RWPE2 (cell line): ENCODE data around the gene SYTL3.

Experiments
- ATAC-seq: fragments of 200-7000 bp; cut with Tn5 transposase; 3 replicates; pipeline ENCODE4 v1.9.1; 2021; ENCODE audit warnings: low read depth
- DNase-seq: peaks from one replicate; pipeline ENCODE4 v3.0.0-alpha.2; 2020; ENCODE audit warnings: low spot score
- H3K27ac ChIP-seq: fragments of 450-650 bp; 2 replicates; pipeline ENCODE4 v1.5.1; 2017; ENCODE audit warnings: mild to moderate bottlenecking; ENCODE audit not compliant: poor library complexity, severe bottlenecking
- H3K27me3 ChIP-seq: fragments of 250-450 bp; sonication (Bioruptor Pico); 2 replicates; pipeline ENCODE4 v1.5.1; 2021; ENCODE audit warnings: mild to moderate bottlenecking, moderate library complexity; ENCODE audit not compliant: insufficient read depth, poor library complexity, severe bottlenecking
- H3K36me3 ChIP-seq: fragments of 250-450 bp; sonication (Bioruptor Pico); 2 replicates; pipeline ENCODE4 v1.5.1; 2020; ENCODE audit warnings: low read depth, mild to moderate bottlenecking, moderate library complexity
- H3K4me1 ChIP-seq: fragments of 250-450 bp; sonication (Bioruptor Pico); 2 replicates; pipeline ENCODE4 v1.5.1; 2021; ENCODE audit warnings: mild to moderate bottlenecking, moderate library complexity; ENCODE audit not compliant: insufficient read depth, poor library complexity, severe bottlenecking
- H3K4me3 ChIP-seq: fragments of 250-450 bp; sonication (Bioruptor Pico); 2 replicates; pipeline ENCODE4 v1.5.1; 2021; ENCODE audit warnings: mild to moderate bottlenecking, moderate library complexity; ENCODE audit not compliant: severe bottlenecking
- H3K9me3 ChIP-seq: fragments of 250-450 bp; sonication (Bioruptor Pico); 2 replicates; pipeline ENCODE4 v1.5.1; 2021; ENCODE audit warnings: mild to moderate bottlenecking, moderate library complexity; ENCODE audit not compliant: severe bottlenecking
- CTCF ChIP-seq: fragments of 450-650 bp; IDR thresholded peaks from one replicate; pipeline ENCODE4 v1.5.1; 2017; ENCODE audit warnings: mild to moderate bottlenecking, moderate library complexity; ENCODE audit not compliant: poor library complexity, severe bottlenecking

Gene SYTL3

GRCh38 chr6:158619922-158620801 is 29.7 kb upstream of the SYTL3 start:
- H3K9me3 ChIP-seq, result no peaks in the 10 kb centered on the region
- ATAC-seq (no peak), DNase-seq (peak; percentile 14)
- peaks cover 61% of the 10 kb centered on the region for H3K36me3 ChIP-seq
- no peaks in the 10 kb centered on the region for H3K27me3 ChIP-seq
- no peak overlapping the region for H3K4me3 ChIP-seq
- H3K4me1 ChIP-seq, result no peaks in the 10 kb centered on the region
- H3K27ac ChIP-seq, result no peak overlapping the region
- TF ChIP-seq CTCF, result no peak

- Histone ChIP-seq H3K9me3 (no peaks in the 10 kb centered on the region), H3K27me3 (no peaks in the 10 kb centered on the region), H3K27ac (no peak overlapping the region), H3K4me1 (no peaks in the 10 kb centered on the region), H3K4me3 (no peak overlapping the region), H3K36me3 (peaks cover 54% of the 10 kb centered on the region)
- DNase-seq (peak; percentile 23), ATAC-seq (no peak)
- TF ChIP-seq CTCF, result no peak
These were observed 28.7 kb upstream of the SYTL3 start for GRCh38 chr6:158620963-158621693.

- H3K27me3 ChIP-seq, result no peaks in the 10 kb centered on the region
- no peak overlapping the region for H3K4me3 ChIP-seq
- no peak for TF ChIP-seq CTCF
- peaks cover 54% of the 10 kb centered on the region for H3K36me3 ChIP-seq
- H3K9me3 ChIP-seq, result no peaks in the 10 kb centered on the region
- peak; percentile 19 for DNase-seq
- ATAC-seq, result no peak
- H3K4me1 ChIP-seq, result no peaks in the 10 kb centered on the region
- H3K27ac ChIP-seq, result no peak overlapping the region
These were observed 27.9 kb upstream of the SYTL3 start for GRCh38 chr6:158621694-158622544.

GRCh38 chr6:158622545-158623190 is 27.2 kb upstream of the SYTL3 start:
- no peaks in the 10 kb centered on the region for H3K27me3 ChIP-seq
- H3K4me3 ChIP-seq, result no peak overlapping the region
- TF ChIP-seq CTCF, result no peak
- no peak overlapping the region for H3K27ac ChIP-seq
- peak; percentile 28 for DNase-seq
- no peaks in the 10 kb centered on the region for H3K4me1 ChIP-seq
- no peaks in the 10 kb centered on the region for H3K9me3 ChIP-seq
- ATAC-seq, result no peak
- H3K36me3 ChIP-seq, result peaks cover 54% of the 10 kb centered on the region
